HTR-8/SVneo (cell line): ENCODE results near the gene NMT1.
A peak's percentile ranks its signal among the peaks of the same experiment; 100 is the strongest.

ENCODE experiments used
- DNase-seq: peaks from one replicate; pipeline ENCODE4 v3.0.0; 2011; ENCODE audit warnings: low spot score, mixed read lengths; ENCODE audit not compliant: insufficient read length
- FAIRE-seq: peaks from 2 replicates; lab custom pipeline; 2011; peaks lifted over from hg19 to GRCh38; lab: Jason Lieb, UNC

The NMT1 gene

DNA sequence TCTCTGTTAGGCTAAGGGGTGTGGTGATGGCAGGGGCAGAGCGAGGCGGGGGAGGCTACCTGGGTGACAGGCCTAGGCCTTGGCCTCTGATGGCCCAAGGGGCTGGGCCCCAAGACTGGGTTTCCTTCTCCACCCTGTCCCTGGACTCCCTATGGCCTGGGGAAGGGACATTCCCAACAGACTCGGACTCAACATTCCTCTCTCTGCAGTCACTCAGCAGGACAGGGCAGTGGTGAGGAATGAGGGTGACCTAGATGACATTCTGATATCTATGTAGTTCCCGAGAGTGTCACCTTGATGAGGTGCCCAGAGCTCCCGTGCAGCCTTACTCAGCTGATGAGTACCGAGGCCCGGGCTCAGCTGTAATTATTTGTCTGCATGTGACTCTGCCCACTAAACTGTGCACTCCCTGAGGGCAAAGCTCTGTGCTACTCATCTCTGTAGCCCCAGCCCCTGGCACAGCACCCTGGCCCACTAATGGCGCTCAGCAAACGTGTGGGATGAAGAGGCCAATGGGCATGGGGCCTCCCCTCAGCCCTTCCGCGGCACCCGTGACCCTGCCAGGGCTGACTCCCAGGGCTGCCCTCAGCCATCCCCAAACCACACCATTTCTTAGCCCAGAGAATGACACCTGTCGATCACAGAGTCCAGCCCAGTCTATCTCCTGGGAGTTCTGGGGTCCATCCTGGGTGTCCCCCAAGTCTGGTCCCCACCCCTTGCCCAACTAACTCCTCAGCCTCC lies 69.0 kb downstream of the NMT1 start:
- no peak for DNase-seq
- FAIRE-seq, result peak; percentile 74

DNA sequence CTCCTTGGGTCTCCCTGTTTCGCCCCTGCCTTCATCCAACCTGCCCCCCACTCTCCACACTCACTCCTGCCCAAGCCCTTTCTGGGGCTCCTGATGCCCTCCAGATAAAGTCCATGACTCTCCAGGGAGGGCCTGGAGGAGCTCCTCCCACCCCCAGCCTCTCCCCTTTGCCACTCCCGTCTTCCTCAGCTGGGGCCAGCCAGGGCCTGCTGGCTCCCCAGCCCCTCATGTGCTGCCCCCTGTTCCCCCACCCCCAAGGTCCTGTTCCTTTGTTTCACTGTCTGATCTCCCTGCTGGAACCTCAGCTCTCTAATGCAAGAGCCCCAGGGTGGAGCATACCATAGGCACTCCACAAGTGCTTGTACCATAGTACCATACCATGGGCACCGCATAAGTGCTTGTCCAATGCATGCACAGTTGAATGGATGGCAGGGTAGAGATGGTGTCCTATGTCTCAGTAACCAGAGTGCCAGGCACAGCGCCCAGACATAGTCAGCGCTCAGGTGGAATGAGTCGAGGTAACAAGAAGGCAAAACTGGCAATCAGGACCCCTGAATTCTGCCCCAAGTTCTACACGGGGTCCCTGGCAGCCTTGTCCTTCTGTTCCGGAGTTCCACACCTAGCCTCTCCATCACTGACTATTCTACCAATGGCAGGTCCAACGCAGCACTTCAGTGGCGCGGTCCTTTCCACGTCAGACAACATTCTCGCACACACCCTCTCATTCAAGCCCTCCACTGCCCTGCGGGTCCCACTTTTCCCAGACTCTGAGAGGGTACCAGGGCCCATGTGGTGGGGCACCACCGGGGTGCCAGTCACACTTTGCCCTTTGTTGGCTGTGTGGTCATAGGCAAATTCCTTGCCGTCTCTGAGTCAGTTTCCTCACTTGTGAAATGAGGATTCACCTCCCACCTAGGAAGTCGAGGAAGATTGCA lies 69.8 kb downstream of the NMT1 start:
- DNase-seq (no peak), FAIRE-seq (peak; percentile 77)

DNA sequence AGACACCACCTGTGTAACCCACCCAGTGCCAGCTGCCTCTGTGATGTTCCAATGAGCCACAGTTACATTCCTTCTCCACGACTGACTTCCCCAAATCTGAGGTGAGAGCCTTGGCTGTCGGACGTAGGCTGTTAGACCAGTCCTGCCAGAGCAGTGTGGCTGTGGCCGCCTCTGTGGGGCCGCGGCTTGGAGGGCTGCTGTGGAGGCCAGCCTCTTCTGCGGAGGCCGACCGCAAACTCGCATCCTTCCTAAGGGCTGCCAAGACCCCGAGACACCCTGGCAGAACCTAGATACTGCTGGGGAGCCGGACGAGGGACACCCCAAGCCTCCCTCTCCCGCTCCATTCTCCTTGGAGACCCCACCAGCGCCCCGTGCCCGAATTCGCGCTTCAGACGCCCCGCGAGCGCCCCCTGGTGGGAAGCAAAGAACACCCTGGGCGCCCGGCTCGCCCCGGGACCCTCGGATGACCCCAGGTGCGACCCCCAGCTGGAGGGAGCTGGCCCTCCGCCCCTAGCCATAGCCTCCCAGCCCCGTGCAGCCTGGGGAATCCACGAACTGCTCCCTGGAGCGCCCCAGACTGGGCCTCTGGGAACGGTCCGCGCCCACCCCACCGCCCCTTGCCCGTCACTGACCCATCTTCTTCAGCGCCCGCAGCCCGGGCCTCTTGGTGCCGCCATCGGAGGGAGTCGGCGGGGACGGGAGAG lies 70.7 kb downstream of the NMT1 start:
- FAIRE-seq (peak; percentile 16), DNase-seq (no peak)

DNA sequence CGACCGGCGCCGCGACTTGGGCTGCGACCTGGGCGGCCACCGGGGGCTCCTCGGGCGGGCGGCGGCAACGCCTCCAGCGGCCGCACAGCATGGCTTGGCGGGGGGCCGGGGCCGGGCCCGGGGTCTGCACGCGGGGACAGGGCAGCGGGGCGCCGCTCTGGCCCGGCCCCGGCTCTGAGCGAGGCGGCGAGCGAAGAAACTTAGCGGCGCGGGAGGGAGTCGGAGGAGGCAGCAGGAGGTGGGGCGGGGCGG lies 71.1 kb downstream of the NMT1 start, which contains the start of gene PLCD3:
Gene PLCD3, minus strand, starts transcription at position 196 of the 252 bp plus-strand sequence. Its CDS starts 105 bp downstream, at position 91.
- DNase-seq, result peak; percentile 88

DNA sequence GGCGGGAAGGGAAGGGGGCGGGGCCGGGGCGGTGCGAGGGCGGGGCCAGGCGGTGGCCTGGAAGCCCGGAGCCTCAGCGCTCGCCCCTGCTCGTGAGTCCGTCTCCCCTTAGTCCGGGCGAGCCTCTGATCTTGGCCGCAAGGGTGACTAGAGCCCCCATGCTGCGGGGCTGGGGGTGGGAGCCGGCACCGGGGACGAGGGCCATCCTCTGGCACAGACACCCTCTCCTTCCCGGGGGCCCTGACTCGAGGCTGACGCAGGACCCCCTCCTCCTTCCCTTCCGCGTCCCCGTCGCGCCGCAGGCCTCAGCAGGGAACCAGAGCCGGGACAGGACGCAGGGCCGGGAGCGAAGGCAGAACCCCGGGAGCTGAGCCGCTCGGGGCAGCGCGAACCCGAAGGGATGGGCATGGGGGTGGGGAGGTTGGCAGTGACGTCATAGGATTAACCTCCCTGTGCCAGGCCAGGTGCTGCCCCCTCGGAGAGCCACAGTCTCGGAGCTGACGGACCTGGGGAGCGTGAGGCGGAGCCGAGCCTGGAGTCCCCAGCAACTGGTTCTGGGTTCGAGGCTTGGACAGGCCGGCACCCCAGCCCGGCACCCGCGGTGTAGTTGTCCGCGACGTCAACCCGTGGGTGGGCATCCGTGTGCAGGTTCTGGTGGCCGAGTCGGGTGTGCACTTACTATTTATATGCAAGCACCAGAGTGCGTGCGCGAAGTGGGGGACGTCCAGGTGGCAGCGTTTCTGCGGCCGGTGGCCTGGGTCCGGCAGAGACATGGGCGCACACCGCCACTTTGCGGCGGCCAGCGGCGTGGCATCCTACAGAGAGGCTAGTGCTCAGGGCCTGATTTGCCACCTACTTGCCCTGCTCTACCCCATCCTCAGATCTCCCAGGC lies 71.7 kb downstream of the NMT1 start:
- FAIRE-seq (peak; percentile 91), DNase-seq (peak; percentile 96)

More for the DNA sequence above, 71.1 kb downstream of the NMT1 start, which contains the start of gene PLCD3:
- FAIRE-seq, result no peak

DNA sequence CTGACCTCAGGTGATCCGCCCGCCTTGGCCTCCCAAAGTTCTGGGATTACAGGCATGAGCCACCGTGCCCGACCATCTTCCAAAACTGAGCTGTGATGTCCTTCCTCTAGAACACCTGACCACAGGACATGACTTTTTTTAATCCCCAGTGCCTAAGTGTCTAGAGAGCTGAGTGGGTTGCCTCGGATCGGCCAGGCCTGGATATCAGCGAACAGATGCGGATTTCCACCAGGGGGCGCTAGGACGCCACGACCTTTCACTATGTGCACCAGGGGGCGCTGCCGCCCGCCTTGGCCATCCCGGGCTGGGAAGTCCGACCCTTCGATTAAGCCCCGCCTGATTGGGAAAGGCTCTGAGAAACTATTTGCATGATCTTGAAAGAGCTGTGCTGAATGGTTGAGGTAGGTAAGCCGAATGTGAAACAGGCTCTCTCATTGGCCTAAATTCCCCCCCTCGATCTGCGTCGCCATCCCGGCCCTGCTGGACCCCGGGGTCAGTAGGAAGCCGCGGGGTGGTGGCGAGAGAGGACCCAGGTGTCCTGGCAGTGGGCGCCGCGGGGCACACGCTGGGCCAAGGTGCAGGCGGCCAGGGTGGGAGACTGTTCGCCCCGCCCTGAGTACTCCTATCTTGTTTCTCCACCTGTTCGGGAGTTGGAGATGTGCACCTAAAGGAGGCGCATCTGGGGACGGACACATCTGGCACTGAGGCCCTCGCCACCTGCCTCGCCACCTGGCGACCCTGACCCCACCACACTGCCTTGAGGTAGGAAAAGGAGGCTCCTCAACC lies 74.3 kb downstream of the NMT1 start, which contains the start of gene ACBD4:
Gene ACBD4, plus strand, starts transcription at position 496 of the 786 bp plus-strand sequence. CDS start 458 bp downstream, outside the sequence.
- FAIRE-seq, result peak; percentile 99

DNA sequence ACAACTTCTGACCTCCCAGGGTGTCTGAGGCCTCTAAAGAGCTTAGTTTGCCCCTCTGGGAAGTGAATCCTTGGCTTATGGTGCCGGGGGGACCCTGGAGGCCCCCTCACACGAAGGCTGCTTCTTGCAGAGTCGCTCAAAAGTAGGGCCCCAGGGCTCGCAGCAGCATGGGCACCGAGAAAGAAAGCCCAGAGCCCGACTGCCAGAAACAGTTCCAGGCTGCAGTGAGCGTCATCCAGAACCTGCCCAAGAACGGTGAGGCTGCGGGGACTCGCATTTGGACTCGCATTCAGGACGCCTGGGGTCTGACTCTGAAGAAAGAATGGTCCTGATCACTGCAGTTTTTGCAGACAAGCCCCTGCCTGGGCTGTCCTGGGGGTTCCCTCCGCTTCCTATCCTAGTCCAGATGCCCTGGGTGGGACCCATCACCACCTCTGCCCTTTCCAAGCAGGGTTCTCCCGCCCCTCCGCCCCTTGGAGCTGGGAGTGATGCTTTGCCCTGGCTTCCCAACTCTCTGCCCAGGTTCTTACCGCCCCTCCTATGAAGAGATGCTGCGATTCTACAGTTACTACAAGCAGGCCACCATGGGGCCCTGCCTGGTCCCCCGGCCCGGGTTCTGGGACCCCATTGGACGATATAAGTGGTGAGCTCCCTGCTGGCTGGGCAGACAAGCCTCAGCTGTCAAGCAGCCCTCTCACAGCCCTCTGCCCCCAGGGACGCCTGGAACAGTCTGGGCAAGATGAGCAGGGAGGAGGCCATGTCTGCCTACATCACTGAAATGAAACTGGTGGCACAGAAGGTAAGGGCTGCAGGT lies 75.1 kb downstream of the NMT1 start:
- no peak for DNase-seq
- FAIRE-seq, result no peak

More for the DNA sequence above, 74.3 kb downstream of the NMT1 start, which contains the start of gene ACBD4:
- DNase-seq, result peak; percentile 99

DNA sequence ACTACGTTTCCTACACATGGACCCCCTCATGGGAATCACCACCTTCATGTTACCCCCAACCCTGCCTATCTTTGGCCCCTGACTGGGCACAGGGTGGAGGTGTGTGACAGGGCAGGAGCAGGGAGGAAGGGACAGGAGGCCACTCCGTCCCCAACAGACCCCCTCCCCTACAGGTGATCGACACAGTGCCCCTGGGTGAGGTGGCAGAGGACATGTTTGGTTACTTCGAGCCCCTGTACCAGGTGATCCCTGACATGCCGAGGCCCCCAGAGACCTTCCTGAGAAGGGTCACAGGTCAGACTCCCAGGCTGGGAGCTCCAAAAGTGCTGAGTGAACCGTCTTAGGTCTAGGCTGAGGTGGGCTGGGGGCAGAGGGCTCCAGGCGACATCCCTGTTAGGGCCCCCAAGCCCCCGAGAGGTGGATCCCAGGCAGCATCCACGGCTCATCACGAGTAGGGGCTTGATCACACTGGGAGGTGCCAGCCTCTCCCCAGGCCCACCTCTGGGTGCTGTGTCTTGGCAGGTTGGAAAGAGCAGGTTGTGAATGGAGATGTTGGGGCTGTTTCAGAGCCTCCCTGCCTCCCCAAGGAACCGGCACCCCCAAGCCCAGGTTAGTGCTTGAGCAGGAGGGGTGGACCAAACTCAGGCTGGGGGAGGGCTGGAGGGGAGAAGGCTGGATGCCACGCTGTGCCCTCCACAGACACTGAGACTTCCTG lies 75.9 kb downstream of the NMT1 start:
- peak; percentile 64 for FAIRE-seq
- DNase-seq, result no peak

DNA sequence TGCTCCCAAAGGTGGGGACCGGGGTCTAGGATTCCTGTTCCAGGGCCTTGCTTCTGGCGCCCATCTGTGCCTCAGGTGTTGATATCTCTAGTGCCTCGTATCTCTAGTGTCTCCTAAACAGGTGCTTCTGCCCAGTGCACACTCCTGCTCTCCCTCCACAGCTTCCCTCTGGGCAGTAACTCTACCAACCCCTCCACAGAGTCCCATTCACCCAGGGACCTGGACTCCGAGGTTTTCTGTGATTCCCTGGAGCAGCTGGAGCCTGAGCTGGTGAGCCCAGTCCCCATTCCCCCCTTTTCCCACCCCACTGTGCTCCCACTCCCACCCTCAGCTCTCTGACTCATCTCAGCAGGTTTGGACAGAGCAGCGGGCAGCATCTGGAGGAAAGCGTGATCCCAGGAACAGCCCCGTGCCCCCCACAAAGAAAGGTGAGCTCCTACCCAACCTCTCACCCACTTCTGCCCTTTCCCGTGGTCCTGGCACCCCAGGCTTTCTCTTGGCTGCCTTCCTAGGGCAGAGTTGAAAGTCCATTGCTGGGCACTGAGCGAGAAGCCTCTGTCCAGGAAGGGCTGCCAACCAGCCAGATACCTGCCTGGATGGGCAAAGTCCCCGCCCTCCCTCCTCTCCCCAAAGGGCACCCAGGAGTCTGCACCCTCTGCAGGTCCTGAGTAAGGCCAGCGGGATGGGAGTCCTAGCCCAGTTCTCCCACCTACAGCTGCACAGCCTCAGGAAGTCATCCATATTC lies 76.6 kb downstream of the NMT1 start:
- no peak for DNase-seq
- FAIRE-seq, result no peak

DNA sequence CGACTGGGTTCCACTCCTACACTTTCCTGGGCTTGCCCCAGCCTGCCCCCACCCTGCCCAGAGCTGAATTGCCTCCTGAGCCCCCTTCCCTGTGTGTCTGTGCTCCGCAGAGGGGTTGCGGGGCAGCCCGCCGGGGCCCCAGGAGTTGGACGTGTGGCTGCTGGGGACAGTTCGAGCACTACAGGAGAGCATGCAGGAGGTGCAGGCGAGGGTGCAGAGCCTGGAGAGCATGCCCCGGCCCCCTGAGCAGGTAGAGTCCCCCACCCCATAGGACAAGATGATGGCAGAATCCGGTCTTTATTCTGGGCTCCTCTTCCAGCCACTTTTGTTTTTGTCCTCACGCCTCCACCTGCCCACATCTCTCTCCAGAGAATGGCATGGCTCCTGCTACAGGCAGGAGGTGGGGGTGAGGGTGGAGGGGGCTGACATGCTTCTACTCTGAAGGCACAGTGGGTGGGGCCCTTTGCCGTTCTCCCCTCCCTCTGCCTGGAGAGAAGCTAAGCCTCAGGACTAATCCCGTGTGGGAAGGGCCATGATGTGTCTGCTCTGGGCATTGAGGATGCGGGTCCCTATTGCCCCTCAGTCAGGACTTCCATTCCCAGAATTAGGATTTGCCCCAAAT lies 77.9 kb downstream of the NMT1 start:
- FAIRE-seq (no peak), DNase-seq (no peak)

DNA sequence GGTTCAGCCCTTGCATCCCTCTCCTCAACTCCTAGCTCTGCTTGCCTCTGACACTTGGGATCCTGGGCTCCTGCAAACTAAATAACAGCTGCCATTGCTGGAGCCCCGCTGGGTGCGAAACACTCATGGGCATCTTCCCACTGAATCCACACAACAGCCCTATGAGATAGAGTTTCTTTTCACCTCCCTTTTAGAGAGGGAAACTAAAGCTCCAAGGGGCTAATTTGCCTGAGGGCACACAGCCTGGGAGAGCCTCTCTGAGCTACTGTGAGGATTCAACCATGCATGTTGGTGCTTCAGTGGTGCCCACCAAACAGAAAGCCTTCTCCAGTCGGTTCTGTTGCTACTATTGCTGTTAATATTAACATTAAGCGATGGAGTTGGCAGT lies 78.4 kb downstream of the NMT1 start:
- no peak for DNase-seq
- FAIRE-seq, result peak; percentile 54

DNA sequence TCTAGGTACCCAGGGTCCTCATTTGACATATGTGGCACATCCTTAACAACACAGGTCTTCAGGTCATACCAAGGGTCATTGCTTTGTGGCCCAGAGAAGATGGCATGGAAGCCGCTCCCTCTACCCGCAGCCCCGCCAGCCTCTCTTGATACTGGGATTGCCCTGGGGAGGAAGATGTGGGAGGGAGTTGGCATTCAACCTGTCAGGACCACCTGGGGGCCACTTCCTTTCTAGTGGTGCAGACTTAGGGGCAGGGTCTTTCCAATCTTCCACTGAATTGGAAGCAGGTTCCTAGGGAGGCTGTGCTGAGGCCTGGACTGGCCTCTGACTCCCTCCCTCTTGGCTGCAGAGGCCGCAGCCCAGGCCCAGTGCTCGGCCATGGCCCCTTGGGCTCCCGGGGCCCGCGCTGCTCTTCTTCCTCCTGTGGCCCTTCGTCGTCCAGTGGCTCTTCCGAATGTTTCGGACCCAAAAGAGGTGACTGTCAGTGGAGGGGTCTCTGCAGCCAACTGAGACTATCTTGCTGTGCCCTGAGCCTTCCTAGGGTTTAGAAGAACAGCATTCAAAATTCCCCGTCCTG lies 82.1 kb downstream of the NMT1 start:
- DNase-seq (no peak), FAIRE-seq (no peak)

DNA sequence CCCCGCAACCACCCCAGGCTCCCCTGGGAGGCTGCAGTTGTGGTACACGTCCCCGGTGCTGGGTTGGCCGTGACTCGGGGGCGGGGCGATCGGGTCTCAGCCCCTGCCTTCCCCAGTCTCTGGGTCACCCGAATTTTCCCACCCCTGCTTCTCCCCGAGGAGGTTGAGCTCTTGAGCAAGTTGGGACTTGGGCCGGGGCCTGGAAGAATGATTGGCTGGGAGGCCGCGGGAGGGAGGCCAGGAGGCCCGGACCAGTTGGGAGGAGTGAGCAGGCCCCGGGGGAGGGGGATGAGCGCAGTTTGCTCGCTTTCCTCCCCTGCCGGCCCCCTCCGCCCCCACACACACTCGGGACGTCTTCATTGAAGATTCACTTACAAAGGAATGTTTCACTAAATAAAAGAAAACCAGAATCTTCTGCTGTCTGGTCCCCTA lies 82.7 kb downstream of the NMT1 start:
- FAIRE-seq (no peak), DNase-seq (no peak)

DNA sequence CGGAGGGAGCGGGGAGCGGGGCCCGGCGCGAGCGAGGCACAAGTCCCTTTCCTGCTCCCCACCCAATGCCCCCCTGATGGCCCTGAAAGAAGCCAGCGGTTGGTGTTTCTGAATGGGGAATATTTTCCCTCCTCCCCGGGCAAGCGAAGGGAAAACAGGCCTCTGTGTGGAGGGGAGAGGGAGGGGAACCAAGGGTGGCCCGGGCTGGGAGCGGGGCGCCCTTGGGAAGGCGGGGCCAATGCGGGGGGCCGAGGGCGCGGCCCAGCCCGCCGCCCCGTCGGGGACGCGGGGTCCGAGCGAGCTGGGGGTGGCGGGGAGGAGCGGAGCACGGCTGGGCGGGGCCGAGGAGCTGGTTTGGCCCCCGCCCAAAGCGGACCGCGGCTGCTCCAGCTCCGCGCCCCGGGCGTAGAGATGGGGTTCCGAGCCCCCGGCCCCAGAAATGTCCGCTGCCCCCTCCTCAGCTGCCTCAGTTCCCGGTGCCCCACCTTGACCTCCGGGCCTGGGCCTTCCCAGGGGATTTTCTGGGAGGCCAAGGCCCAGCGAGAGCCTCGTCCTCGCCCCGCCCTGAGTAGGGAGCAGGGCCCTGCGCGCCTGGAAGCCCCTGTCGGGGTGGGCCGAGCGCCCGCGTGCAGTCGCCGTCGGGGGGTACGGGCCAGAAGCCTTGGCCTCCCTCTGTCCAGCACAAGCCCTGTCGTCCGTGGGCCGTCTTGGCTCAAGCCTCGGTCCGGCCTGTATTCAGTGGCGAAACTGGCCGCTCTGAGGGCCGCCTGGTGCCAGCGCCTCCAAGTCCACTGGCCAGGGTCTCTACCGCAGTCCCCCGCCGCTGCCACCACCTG lies 83.3 kb downstream of the NMT1 start:
- FAIRE-seq (no peak), DNase-seq (no peak)

DNA sequence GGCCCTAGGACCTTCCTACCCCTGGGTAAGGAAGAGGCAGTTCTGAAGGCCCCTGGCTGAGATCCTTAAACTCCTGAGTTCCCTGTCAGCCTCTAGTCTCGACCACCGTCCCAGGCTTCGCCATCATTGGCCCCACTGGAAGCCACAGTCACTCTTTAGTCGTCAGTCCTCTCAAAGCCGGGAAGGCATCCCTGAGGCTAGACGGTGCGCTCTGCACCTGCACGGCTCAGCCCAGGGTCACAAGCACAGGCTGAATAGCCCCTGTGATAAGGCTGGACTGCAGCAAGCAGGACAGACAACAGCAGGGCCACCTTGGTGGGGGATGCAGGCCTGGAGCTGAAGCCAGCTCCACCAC lies 83.9 kb downstream of the NMT1 start:
- DNase-seq (no peak), FAIRE-seq (no peak)
